Calu3 (cell line): ENCODE data around the gene BTBD19. TPM values are rescaled to one million over a fixed set of nuclear protein-coding genes. Genes with fewer than 3 reads are reported as not detected.
"Not testable (repeated sequence)": the region's sequence is repeated elsewhere in the genome, so short reads cannot be mapped to it uniquely, and the experiment has no call there.

Experiments
- BruUV-seq: library from RNA; stranded (reverse); fragments of 400-500 nt; replicated peaks from 2 replicates; lab custom pipeline; 2021; lab: Mats Ljungman, UMichigan
- CTCF ChIA-PET: fragments of 300-600 bp; sonication (Branson Sonifier 250); formaldehyde crosslinking; loops from one replicate; lab custom pipeline; 2022; ENCODE audit warnings: antibody characterized with exemption; lab: Charles Lee
- DNase-seq: peaks from one replicate; pipeline ENCODE4 v3.0.0; 2022
- H3K27ac Mint-ChIP-seq: one replicate; pipeline ENCODE4 v1.8.0; 2022; ENCODE audit warnings: mixed read lengths; ENCODE audit not compliant: unreplicated experiment
- H3K27me3 Mint-ChIP-seq: one replicate; pipeline ENCODE4 v1.8.0; 2022; ENCODE audit warnings: mixed read lengths; ENCODE audit not compliant: unreplicated experiment
- H3K36me3 Mint-ChIP-seq: one replicate; pipeline ENCODE4 v1.8.0; 2022; ENCODE audit warnings: mild to moderate bottlenecking, moderate library complexity, mixed read lengths; ENCODE audit not compliant: insufficient read depth, unreplicated experiment
- H3K4me1 Mint-ChIP-seq: one replicate; pipeline ENCODE4 v1.8.0; 2022; ENCODE audit warnings: mild to moderate bottlenecking, low read depth, mixed read lengths; ENCODE audit not compliant: unreplicated experiment
- H3K4me3 Mint-ChIP-seq: one replicate; pipeline ENCODE4 v1.8.0; 2022; ENCODE audit warnings: mild to moderate bottlenecking, low read depth, moderate library complexity, mixed read lengths; ENCODE audit not compliant: unreplicated experiment
- H3K9me3 Mint-ChIP-seq: one replicate; pipeline ENCODE4 v1.8.0; 2022; ENCODE audit warnings: low read depth, mixed read lengths; ENCODE audit not compliant: unreplicated experiment
- intact Hi-C: fragments of 100-400 bp; cut with micrococcal nuclease; formaldehyde crosslinking; loops from one replicate; pipeline ENCODE4 v1.10.0; 2022; ENCODE audit not compliant: unreplicated experiment
- total RNA-seq: library from RNA; stranded (reverse); gene quantifications from 2 replicates; pipeline ENCODE4 v1.2.3, GENCODE V29; 2022
- TF ChIP-seq, protein P1 (sequence below): fragments of 200-600 bp; IDR thresholded peaks from one replicate; pipeline ENCODE4 v1.8.0; 2022; ENCODE audit warnings: antibody characterized with exemption; ENCODE audit not compliant: unreplicated experiment

Gene BTBD19
- total RNA-seq, 1 experiment from 2014 or later: 5.9 TPM

DNA sequence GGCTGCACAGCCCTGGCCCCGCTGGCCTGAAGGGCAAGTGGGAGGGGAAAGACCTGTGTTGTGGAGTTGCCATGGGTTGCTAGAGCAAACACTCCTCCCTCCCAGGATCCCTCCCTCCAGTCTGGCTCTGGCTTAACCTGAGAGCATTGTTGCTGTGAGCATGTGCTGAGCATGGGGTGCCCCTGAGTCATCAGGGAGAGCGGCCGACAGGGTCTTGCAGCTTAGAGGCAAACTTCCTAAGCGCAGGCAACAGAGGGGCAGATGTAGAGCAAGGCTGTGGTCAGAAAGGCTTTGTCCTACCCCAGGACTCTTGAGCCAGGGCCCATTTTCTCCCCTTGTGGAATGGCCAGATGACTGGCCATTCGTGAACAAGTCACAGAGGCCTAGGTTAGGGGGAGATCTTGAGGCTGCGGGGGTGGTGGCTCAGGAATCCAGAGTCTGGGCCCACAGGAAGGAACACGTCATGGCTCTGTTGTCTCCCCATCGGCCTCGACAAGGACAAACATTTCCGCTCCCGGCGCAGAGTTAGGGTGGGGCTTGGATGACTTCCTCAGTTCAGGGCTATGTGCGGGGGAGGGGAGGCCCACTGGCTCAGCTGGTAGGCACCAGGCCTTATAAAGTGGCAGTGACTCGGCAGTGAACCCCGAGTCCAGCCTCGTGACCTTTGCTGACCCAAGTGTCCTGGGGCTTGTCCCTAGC, 810 bp upstream of the BTBD19 start:
- intact Hi-C loops: no loop called here
- peak; percentile 95 for DNase-seq
- TF ChIP-seq, protein P1, sequence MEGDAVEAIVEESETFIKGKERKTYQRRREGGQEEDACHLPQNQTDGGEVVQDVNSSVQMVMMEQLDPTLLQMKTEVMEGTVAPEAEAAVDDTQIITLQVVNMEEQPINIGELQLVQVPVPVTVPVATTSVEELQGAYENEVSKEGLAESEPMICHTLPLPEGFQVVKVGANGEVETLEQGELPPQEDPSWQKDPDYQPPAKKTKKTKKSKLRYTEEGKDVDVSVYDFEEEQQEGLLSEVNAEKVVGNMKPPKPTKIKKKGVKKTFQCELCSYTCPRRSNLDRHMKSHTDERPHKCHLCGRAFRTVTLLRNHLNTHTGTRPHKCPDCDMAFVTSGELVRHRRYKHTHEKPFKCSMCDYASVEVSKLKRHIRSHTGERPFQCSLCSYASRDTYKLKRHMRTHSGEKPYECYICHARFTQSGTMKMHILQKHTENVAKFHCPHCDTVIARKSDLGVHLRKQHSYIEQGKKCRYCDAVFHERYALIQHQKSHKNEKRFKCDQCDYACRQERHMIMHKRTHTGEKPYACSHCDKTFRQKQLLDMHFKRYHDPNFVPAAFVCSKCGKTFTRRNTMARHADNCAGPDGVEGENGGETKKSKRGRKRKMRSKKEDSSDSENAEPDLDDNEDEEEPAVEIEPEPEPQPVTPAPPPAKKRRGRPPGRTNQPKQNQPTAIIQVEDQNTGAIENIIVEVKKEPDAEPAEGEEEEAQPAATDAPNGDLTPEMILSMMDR: no peak
- Mint-ChIP-seq H3K4me1 (peaks cover 44% of the 10 kb centered on the region), H3K9me3 (no peaks in the 10 kb centered on the region), H3K27ac (peak overlapping the region; percentile 97), H3K36me3 (peaks cover 65% of the 10 kb centered on the region), H3K27me3 (no peaks in the 10 kb centered on the region), H3K4me3 (peak overlapping the region; percentile 51)
- CTCF ChIA-PET: interaction anchor here (0.6 to 1.6 kb wide), 5 partner anchors 7 to 139 kb away, joined by 3 to 10 read pairs (median 5); partner anchors contain the start of gene PLK3
- no TSS peak for BruUV-seq

DNA sequence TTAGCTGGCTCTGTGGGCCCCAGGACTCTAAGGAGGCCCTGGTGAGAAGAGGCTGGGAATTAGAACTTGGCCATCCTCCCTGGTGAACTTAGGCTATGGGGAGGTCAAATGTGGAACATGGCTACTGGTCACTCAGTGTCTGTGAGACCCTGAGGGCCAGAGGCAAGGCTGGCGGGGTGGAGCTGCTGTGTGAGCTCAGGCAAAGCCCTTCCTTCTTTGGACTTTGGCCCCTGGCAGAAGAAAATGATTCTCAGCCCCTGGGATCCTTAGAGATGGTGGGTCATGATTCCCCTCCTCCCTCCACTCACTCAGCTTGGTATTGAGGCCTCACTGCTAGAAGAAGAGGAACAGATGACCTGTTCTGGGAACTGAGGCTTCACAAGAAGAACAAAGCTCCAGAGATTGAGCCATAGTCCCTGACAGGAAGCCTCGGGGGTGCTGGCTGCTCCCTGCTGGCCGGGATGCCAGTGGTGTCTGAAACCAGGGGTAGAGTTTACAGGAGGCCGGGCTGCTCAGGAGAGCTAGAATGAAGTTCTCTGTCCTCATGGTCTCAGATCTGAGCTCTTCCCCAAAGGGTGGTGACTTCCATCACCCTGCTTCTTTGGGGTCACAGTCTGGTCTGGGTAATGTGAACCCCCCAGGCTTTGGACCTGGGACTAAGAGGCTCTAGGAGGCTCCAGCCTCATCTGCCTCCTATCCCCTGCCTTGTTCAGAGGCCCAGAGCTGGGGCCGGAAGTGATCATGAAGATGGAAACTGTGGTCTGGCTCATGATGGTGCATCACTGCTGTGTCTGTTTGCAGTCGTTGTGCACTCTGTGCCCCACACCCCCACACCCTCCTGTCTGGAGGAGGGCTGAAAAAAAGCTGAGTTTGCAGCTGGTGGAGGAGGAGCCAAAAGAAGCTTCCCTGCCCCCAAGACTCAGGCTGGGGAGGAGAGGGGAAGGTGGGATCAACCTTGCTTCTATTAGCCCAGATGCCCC, 905 bp downstream of the BTBD19 start:
- no peaks in the 10 kb centered on the region for H3K9me3 Mint-ChIP-seq
- TF ChIP-seq, protein P1: no peak
- CTCF ChIA-PET: interaction anchor here (1.5 to 1.6 kb wide), 2 partner anchors 9 to 10 kb away, joined by 4 to 10 read pairs; partner anchors contain the start of gene PLK3
- no peaks in the 10 kb centered on the region for H3K27me3 Mint-ChIP-seq
- peaks cover 56% of the 10 kb centered on the region for H3K36me3 Mint-ChIP-seq
- intact Hi-C loops: no loop called here
- BruUV-seq: no TSS peak
- H3K4me3 Mint-ChIP-seq: peak overlapping the region; percentile 51
- DNase-seq: no peak
- H3K27ac Mint-ChIP-seq: peak overlapping the region; percentile 97
- H3K4me1 Mint-ChIP-seq: peaks cover 30% of the 10 kb centered on the region

DNA sequence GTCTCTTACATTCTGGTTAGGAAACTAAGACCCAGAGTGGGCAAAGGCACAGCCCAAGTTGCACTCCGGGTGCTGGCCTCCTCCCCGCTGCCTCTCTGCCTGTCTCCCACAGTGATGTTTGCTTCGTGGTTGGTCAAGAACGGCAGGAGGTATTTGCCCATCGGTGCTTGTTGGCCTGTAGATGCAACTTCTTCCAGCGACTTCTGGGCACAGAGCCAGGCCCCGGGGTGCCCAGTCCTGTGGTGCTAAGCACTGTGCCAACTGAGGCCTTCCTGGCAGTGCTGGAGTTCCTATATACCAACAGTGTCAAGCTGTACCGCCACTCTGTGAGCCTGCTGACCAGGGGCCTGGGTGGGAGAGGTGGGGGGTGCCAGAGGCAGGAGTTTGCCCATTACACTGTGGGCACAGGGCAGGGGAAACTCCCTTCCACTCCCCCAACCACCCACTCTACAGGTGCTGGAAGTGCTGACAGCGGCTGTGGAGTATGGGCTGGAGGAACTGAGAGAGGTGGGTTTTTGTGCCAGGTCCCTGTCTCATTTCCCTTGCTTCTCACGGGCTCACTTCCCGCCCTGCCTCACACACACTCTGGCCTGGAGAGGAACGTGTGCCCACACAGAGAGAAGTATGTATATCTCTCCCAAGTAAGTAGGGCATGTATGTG, 1.9 kb downstream of the BTBD19 start:
- TF ChIP-seq, protein P1: no peak
- Mint-ChIP-seq H3K27ac (peak overlapping the region; percentile 18), H3K4me3 (no peak overlapping the region), H3K4me1 (peaks cover 38% of the 10 kb centered on the region), H3K27me3 (no peaks in the 10 kb centered on the region), H3K9me3 (no peaks in the 10 kb centered on the region), H3K36me3 (peaks cover 48% of the 10 kb centered on the region)
- BruUV-seq: no TSS peak
- DNase-seq: peak; percentile 55
- CTCF ChIA-PET: no interaction called here
- intact Hi-C loops: no loop called here

DNA sequence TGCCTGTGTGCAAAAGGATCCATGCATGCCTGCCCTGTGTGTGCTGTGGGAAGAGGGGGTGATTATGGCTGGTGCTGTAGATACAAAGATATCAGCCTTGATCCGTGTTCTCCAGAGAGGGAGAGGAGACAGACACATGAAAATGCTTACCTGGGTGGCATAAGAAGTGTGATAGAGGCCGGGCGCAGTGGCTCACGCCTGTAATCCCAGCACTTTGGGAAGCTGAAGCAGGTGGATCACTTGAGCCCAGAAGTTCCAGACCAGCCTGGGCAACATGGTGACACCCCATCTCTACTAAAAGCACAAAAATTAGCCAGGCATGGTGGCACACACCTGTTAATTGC, 2.4 kb downstream of the BTBD19 start:
- H3K27ac Mint-ChIP-seq, H3K27me3 Mint-ChIP-seq, H3K9me3 Mint-ChIP-seq, intact Hi-C loops, DNase-seq, H3K4me3 Mint-ChIP-seq, BruUV-seq, CTCF ChIA-PET: not testable (repeated sequence)
- H3K4me1 Mint-ChIP-seq: peaks cover 42% of the 10 kb centered on the region
- H3K36me3 Mint-ChIP-seq: peaks cover 43% of the 10 kb centered on the region
